K562 (cell line): Measurements from ENCODE around the gene NCOA6.

Source experiments
- ZFP36 ChIP-seq: fragments of 150-350 bp; IDR thresholded peaks from 2 replicates; pipeline ENCODE4 v1.6.1; 2018; ENCODE audit warnings: low read length, low read depth; ENCODE audit not compliant: partially characterized antibody
- TF ChIP-seq, protein P1 (sequence below), 3 experiments: IDR thresholded peaks in 2 of 3; conservative IDR thresholded peaks in 1 of 3; 2 replicates each; pipeline ENCODE4 v1.5.1; 2011 to 2012; ENCODE audit warnings: low read length in 3 of 3, mild to moderate bottlenecking in 3 of 3, control low read depth in 2 of 3, improper control_type of control experiment in 1 of 3, inconsistent platforms in 1 of 3, low read depth in 1 of 3, mixed read lengths in 1 of 3, moderate library complexity in 1 of 3; ENCODE audit not compliant: insufficient read depth in 2 of 3

DNA sequence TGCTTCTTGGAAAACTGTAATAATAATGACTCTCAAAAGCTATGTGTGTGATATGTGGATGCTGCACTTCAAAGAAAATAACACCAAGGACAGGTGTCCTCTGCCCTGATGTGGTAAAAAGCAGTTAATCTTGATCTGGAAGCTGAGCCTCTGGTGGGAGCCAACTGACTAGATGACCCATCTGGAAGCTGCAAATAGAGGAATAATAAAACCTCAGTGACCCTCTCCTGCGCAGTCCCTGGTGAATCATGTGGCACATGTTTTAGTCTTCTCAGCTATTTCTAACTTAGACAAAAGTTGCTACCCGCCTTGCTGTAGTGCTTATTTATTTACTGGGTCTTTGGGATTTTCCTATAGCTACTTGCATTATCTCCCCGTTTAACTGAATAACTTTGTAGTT, 74.0 kb downstream of the NCOA6 start:
- no peak for TF ChIP-seq ZFP36
- TF ChIP-seq, protein P1, sequence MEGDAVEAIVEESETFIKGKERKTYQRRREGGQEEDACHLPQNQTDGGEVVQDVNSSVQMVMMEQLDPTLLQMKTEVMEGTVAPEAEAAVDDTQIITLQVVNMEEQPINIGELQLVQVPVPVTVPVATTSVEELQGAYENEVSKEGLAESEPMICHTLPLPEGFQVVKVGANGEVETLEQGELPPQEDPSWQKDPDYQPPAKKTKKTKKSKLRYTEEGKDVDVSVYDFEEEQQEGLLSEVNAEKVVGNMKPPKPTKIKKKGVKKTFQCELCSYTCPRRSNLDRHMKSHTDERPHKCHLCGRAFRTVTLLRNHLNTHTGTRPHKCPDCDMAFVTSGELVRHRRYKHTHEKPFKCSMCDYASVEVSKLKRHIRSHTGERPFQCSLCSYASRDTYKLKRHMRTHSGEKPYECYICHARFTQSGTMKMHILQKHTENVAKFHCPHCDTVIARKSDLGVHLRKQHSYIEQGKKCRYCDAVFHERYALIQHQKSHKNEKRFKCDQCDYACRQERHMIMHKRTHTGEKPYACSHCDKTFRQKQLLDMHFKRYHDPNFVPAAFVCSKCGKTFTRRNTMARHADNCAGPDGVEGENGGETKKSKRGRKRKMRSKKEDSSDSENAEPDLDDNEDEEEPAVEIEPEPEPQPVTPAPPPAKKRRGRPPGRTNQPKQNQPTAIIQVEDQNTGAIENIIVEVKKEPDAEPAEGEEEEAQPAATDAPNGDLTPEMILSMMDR (IDR thresholded peaks at IDR 0.05 in 2 of 3, conservative IDR thresholded peaks at IDR 0.05 in 1 of 3; ENCODE audit: insufficient read depth in 2 of 3, low read depth in 1 of 3, low read length in 3 of 3): no peak
